GM12878 (cell line): ENCODE results near the gene DENR. TPM values are rescaled to one million over a fixed set of nuclear protein-coding genes. Genes with fewer than 3 reads are reported as not detected.
A peak's percentile ranks its signal among the peaks of the same experiment; 100 is the strongest.

ENCODE experiments used
- ATF2 ChIP-seq: IDR thresholded peaks from 2 replicates; pipeline ENCODE4 v1.6.1; 2012; ENCODE audit warnings: low read length, inconsistent platforms
- IRF4 ChIP-seq: IDR thresholded peaks from 2 replicates; pipeline ENCODE4 v1.6.1; 2011; ENCODE audit warnings: low read depth, low read length
- JUNB ChIP-seq: IDR thresholded peaks from 2 replicates; pipeline ENCODE4 v1.6.1; 2016; ENCODE audit warnings: antibody characterized with exemption, mild to moderate bottlenecking
- KAT2A ChIP-seq: conservative IDR thresholded peaks from 2 replicates; pipeline ENCODE4 v1.6.1; 2011; ENCODE audit warnings: low read depth, low read length; ENCODE audit not compliant: control insufficient read depth
- MEF2A ChIP-seq: IDR thresholded peaks from 2 replicates; pipeline ENCODE4 v1.6.1; 2011; ENCODE audit warnings: low read depth, mild to moderate bottlenecking, low read length, moderate library complexity; ENCODE audit not compliant: insufficient read depth
- MXI1 ChIP-seq: fragments of 150-350 bp; IDR thresholded peaks from 2 replicates; pipeline ENCODE4 v1.6.1; 2011; ENCODE audit warnings: low read depth, mild to moderate bottlenecking, inconsistent platforms, low read length, improper control_type of control experiment
- MYC ChIP-seq: IDR thresholded peaks from 2 replicates; pipeline ENCODE4 v1.6.1; 2011; ENCODE audit warnings: mild to moderate bottlenecking, low read length, moderate library complexity, inconsistent platforms; ENCODE audit not compliant: insufficient read depth, insufficient replicate concordance, insufficient read length, severe bottlenecking
- NFYA ChIP-seq: IDR thresholded peaks from 2 replicates; pipeline ENCODE4 v1.6.1; 2011; ENCODE audit warnings: low read depth, mild to moderate bottlenecking, low read length, improper control_type of control experiment, borderline replicate concordance
- NFYB ChIP-seq: IDR thresholded peaks from 2 replicates; pipeline ENCODE4 v1.6.1; 2011; ENCODE audit warnings: low read depth, mild to moderate bottlenecking, low read length, improper control_type of control experiment, moderate library complexity; ENCODE audit not compliant: insufficient read depth
- NKRF ChIP-seq: fragments of 450-650 bp; conservative IDR thresholded peaks from 2 replicates; pipeline ENCODE4 v1.6.1; 2017; ENCODE audit warnings: mild to moderate bottlenecking, moderate library complexity
- NR2C1 ChIP-seq: fragments of 450-650 bp; IDR thresholded peaks from 2 replicates; pipeline ENCODE4 v1.6.1; 2017; ENCODE audit warnings: antibody characterized with exemption, mild to moderate bottlenecking, moderate library complexity
- SMC3 ChIP-seq: IDR thresholded peaks from 2 replicates; pipeline ENCODE4 v1.6.1; 2011; ENCODE audit warnings: low read length, improper control_type of control experiment, borderline replicate concordance
- TBL1XR1 ChIP-seq: IDR thresholded peaks from 2 replicates; pipeline ENCODE4 v1.6.1; 2012; ENCODE audit warnings: low read depth, low read length, improper control_type of control experiment
- ZBED1 ChIP-seq: IDR thresholded peaks from 2 replicates; pipeline ENCODE4 v1.6.1; 2016; ENCODE audit warnings: borderline replicate concordance
- ZBTB4 ChIP-seq: fragments of 450-650 bp; formaldehyde crosslinking; IDR thresholded peaks from 2 replicates; pipeline ENCODE4 v1.4.0; 2022; ENCODE audit warnings: mild to moderate bottlenecking, moderate library complexity
- ZBTB40 ChIP-seq: fragments of 450-650 bp; IDR thresholded peaks from 2 replicates; pipeline ENCODE4 v1.6.1; 2016; ENCODE audit warnings: mild to moderate bottlenecking, moderate library complexity, borderline replicate concordance
- ZNF384 ChIP-seq: IDR thresholded peaks from 2 replicates; pipeline ENCODE4 v1.6.1; 2012; ENCODE audit warnings: low read depth, mild to moderate bottlenecking, low read length, improper control_type of control experiment, borderline replicate concordance
- ZZZ3 ChIP-seq: IDR thresholded peaks from 2 replicates; pipeline ENCODE4 v1.6.1; 2011; ENCODE audit warnings: low read depth; ENCODE audit not compliant: control insufficient read depth, insufficient read length
- polyA plus RNA-seq, 11 experiments: library from polyadenylated mRNA; depleted of rRNA in 4 of 11; unstranded in 6 of 11; stranded (reverse) in 5 of 11; fragments of >200 nt; fragmentation: Nextera tagmentation in 4 of 11; fragmentation: Illumina TruSeq in 1 of 11; extraction: Ambion mirVana in 4 of 11; extraction: Trizol in 1 of 11; gene quantifications; 1 replicate in 1 of 11; 2 replicates in 10 of 11; pipeline versions ENCODE4 v1.2.1 to v1.2.3, GENCODE V29; 2011 to 2016; ENCODE audit warnings: inconsistent platforms in 2 of 11, missing spikeins in 2 of 11, low read depth in 1 of 11
- total RNA-seq, 4 experiments: library from RNA; depleted of rRNA in 3 of 4; stranded (reverse); fragments of >200 nt in 3 of 4; fragmentation: Illumina TruSeq in 1 of 4; extraction: Trizol in 1 of 4; gene quantifications; 2 replicates each; pipeline versions ENCODE4 v1.2.1 to v1.2.3, GENCODE V29; 2013 to 2021

DENR gene
- total and polyA plus RNA-seq, 10 of the 15 experiments (the other 5 are each of a cell fraction or from before 2014, with no cell fraction given), result 29.4 to 97.7 (median 58.3) TPM

- TF ChIP-seq ZBTB4 (CRISPR knock-in tag), result no peak
- no peak for TF ChIP-seq TBL1XR1
- TF ChIP-seq JUNB, result peak; percentile 97
- no peak for TF ChIP-seq NR2C1
- TF ChIP-seq NFYA, result no peak
- TF ChIP-seq IRF4, result peak; percentile 87
- TF ChIP-seq ZNF384, result peak; percentile 53; the same call in 1 of the 2 replicates
- TF ChIP-seq KAT2A, result no peak
- no peak for TF ChIP-seq ZBED1
- no peak for TF ChIP-seq ZZZ3
- peak; percentile 84 for TF ChIP-seq ATF2
- TF ChIP-seq MEF2A, result peak; percentile 72; the same call in 1 of the 2 replicates
- no peak for TF ChIP-seq MYC
- no peak for TF ChIP-seq ZBTB40
- 0 out of 2 replicates have a peak, but pooled peaks have one; percentile 28 for TF ChIP-seq NKRF
- no peak for TF ChIP-seq SMC3
- TF ChIP-seq NFYB, result no peak
- no peak for TF ChIP-seq MXI1
These were observed 31.5 kb upstream of the DENR start (continued) for GRCh38 chr12:122721057-122721545.
